GM21381 (cell line): ENCODE results near the gene PRKG2.
"Not testable (repeated sequence)": the region's sequence is repeated elsewhere in the genome, so short reads cannot be mapped to it uniquely, and the experiment has no call there.

Experiments
- ATAC-seq: cut with Tn5 transposase; IDR thresholded peaks from one replicate; pipeline ENCODE4 v1.9.1; 2021; ENCODE audit warnings: mild to moderate bottlenecking, moderate library complexity; ENCODE audit not compliant: unreplicated experiment

The PRKG2 gene, protein sequence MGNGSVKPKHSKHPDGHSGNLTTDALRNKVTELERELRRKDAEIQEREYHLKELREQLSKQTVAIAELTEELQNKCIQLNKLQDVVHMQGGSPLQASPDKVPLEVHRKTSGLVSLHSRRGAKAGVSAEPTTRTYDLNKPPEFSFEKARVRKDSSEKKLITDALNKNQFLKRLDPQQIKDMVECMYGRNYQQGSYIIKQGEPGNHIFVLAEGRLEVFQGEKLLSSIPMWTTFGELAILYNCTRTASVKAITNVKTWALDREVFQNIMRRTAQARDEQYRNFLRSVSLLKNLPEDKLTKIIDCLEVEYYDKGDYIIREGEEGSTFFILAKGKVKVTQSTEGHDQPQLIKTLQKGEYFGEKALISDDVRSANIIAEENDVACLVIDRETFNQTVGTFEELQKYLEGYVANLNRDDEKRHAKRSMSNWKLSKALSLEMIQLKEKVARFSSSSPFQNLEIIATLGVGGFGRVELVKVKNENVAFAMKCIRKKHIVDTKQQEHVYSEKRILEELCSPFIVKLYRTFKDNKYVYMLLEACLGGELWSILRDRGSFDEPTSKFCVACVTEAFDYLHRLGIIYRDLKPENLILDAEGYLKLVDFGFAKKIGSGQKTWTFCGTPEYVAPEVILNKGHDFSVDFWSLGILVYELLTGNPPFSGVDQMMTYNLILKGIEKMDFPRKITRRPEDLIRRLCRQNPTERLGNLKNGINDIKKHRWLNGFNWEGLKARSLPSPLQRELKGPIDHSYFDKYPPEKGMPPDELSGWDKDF

DNA sequence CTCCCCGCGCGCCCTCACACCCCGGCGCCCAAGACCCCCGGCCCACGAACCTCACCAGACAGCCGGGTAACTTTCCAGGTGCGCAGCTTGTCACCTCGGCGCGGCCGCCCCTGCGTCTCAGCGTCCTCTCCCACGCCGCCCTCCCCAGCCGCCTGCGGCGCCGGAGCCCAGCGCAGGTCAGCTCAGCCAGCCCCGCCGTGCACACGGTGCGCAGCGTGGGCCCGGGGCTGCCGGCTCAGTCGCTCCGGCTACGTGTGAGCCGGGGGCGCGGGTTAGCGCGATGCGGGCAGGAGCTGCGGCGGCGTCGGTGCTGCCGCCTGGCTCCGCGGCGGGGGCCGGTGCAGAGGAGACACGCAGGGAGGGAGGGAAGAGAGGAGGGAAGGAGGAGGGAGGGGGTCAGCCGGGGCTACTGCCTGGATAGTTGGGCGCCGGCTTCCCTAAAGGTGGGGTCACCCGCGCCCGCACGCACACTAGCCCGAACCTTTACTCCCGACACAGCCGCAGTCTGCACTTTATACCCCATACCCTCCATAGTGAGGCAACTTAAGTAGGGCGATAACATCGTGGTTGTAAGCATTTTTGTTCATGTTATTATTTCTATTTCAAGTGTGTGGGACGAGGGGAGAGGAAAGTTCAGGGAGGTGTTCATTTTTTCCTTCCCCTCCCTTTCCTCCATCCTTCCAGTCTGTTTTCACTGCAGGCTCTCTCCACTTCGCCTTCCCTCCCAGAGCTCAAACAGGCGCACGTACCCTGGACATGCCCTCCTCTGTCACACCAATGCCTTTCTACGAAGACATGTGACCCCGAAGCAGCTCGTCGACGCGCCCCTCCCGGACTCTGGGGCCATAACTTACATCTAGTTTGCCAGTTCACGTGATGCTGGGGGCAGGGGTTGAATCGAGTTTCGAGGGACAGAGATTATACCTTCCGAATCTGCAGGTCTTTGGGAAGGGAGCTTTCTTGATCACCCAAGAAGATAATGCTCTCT, at the start of gene PRKG2:
Gene PRKG2, minus strand, starts transcription at position 342 of the 988 bp plus-strand sequence. CDS start 10,175 bp downstream, outside the sequence.
- ATAC-seq, result no peak

DNA sequence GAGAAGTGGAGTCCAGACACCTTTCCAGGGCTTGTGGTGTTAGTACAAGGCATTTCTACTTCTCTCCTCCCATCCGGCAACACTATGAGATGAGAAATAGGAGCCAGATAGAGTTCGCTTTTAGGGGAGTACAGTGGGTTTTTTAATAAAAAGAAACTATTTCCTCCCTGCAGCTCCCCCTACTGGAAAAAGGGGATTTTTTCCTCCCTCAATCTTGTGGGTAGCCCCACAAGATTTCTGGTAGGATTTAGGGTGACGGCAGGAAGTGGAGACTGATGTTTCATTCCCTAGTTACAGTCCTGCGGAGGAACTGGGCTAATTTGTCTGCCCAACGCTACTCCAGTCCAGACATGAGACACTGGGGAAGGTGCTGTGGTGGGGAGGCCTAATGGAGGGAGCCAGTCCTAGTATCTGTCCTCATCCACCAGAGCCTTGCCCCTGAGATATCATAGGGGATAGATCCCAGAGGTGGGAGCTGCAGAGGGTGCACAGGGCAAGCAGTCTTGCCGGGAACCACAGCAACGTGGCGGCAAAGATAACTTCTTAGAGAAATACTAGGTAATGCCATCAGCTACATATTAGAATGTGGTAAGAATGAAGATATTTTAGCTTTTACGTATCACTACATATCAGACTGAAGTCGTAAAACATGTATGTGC, 45.5 kb upstream of the PRKG2 start:
- no peak for ATAC-seq

DNA sequence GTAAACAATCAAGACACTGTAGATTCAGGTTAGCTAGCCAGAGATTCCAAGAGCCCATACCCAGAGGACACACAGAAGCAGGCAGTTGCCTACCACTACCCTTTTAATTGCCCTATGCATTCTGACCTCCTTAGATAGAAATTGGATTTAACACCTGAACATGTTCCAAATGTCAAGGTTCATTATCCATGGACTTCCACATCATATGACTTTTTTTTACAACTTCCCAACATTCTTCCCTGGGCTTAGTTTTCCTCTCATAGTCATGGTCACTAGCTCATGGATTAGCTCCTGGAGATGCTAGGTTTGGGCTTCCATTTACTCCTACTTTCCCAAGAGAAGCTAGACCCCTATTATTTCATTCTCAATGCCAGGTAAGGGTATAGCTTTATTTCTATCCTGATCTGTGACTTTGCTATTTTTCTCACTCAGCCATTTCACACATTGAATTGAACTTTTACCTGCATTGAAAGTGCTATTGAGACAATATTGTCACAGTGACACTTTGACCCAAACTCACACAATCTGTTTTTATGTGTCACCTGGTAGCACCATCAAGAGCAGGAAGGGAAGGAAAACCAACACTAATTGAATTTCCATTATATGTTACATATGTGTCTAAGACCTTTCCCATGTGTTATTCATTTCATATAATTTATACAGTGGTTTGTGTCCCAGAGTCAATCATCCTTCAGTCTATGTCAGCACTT, 44.0 kb upstream of the PRKG2 start:
- no peak for ATAC-seq

DNA sequence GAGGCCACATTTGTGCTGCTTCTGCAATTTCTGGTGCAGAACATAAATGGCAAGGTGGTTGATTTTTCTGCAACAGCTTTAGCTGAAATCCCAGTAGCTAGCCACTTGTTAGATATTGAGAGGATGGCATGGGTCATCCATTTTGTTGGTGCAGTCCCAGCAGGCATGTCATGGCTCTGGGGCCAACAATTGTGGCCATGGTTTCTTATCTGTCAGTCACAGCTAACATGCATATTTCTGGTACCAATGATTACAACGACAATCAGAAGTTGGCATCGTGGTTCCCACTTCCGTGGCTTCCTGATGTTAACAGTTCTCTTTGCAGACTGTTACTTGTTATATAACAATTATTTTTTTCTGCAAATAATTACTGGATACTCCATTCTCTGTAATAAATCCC, 42.8 kb upstream of the PRKG2 start:
- no peak for ATAC-seq

DNA sequence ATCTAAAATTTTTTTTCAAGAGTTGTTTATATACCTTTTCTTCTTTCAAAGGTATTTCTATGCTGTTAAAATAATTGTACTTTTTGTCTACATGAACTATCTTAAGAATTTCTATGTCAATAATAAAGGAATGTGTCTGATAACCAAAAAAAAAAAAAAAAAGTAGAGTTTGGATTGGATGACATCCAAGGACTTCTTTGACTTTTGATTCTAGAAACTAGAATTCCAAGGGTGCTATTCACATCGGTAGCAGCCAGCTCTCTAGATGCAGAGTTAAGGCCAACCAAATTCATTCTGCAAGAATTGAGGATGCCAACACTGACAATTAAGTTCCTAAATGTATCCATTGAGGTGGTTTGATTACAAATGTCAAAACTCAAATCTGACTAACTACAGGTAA, 42.0 kb upstream of the PRKG2 start:
- ATAC-seq, result no peak

DNA sequence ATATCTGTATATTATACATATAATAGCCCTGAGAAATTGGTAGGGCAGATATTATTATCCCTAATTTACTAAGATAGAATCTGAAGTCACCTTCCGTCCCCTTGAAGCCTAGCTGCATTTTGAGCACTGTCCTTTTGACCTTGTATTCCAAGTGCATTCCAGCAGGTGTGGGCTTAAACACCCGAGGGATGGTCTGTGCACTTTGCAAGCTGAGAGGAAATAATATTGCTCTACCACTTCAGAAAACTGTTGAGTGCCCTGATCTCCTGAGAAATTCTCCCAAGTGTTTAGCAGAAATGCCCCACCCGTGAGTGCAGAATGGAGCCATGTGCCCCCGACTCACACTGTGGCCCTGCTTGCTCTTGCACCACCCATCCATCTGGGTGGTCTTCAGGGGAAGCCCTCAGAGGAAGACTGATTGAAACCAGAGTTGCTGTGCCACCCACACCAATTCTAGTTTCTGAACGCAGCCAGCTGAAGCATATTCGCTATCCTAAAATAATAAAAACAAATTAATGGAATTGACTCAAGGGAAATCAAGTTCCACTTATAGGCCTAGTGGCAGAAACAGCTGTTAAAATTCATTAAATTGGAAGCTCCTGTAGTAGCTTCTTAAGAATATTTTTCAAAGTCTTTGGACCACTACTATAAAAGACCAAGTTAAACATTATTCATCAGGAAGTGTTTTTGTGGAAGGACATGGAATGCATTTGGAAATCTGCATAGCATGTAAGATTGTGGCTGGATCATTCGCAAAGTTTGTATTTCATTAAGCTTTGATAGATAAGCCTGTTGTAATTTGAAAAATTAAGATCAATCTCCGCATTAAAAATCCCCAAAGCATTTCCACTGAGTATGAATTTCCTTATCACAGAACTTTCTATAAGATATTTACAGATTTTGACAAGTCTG, 41.3 kb upstream of the PRKG2 start:
- no peak for ATAC-seq

DNA sequence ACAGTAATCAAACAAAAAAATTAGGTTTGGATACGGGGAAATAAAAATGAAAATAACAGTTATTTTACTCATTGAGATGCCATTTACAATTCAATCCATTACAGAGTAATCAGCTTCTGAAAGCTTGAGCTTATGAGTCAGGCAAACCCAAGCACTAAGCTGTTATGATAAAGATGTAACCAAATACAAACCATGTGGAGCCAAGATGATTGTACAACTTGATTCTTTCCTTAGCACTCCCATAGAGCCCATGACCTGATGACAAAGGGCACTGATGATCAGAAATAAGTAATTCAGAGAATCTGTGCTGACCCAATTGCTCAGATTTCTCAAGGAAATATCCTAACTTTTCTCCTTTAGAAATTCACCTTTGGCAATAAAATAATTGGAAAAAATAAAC, 40.5 kb upstream of the PRKG2 start:
- no peak for ATAC-seq

DNA sequence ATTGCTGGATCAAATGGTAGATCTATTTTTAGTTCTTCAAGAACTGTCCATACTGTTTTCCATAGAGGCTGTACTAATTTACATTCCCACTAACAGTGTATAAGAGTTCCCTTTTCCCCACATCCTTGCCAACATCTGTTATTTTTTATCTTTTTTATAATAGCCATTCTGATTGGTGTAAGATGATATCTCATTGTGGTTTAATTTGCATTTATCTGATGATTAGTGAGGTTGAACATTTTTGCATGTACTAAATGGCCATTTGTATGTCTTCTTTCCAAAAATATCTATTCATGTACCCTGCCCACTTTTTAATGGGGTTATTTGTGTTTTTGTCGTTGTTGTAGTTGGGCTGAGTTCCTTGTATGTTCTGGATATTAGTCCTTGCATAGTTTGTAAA, 35.4 kb upstream of the PRKG2 start:
- no peak for ATAC-seq

DNA sequence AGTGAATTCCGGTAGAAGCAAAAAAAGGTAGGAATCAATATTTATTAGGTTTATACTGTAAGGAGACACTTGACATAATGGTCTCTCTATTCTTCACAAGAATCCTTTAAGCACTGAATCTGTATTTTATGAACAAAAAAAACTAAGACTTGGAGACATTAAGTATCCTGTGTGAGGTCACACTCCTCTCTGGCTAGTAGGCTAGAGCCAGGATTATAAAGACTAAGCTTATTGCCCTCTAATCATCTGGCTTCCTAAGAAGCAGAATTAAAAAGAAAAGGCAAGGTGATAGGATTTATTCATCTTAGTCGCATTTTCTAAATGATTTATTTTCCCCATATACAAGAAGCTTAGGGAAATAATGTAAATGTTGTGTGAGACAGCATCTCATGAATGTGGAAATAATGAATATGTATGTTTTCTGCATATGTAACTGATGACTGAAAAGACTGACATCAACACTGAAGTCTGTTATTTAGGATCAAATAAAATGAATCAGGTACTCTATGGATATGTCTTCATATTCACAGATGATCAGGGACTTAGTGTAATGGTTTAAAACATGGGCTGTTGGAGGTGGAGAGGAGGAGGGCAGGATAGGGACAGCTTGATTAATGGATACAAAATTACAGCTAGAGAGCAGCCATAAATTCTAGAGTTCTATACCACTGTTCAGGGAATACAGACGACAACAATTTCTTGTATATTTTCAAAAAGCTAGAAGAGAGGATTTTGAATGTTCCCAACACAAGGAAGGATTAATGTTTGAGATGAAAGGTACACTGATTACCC, 30.4 kb upstream of the PRKG2 start:
- no peak for ATAC-seq

DNA sequence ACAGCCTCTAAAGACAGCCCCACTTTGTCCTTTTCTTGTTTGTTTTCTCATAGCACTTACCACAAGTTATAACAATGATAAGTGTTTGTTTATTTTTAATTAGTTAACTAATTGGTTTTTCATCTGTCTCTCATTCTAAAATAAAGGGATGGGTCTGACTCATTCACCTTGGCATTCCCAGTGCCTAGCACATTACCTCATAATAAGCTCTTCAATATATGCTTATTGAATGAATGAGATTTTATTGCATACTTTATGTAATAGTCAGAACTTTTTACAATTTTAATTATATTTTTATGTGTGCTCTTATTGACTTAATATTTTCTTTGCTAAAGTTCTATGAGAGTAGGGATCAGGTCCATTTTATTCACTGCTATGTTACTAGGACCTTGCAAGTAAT, 22.8 kb upstream of the PRKG2 start:
- ATAC-seq, result no peak

DNA sequence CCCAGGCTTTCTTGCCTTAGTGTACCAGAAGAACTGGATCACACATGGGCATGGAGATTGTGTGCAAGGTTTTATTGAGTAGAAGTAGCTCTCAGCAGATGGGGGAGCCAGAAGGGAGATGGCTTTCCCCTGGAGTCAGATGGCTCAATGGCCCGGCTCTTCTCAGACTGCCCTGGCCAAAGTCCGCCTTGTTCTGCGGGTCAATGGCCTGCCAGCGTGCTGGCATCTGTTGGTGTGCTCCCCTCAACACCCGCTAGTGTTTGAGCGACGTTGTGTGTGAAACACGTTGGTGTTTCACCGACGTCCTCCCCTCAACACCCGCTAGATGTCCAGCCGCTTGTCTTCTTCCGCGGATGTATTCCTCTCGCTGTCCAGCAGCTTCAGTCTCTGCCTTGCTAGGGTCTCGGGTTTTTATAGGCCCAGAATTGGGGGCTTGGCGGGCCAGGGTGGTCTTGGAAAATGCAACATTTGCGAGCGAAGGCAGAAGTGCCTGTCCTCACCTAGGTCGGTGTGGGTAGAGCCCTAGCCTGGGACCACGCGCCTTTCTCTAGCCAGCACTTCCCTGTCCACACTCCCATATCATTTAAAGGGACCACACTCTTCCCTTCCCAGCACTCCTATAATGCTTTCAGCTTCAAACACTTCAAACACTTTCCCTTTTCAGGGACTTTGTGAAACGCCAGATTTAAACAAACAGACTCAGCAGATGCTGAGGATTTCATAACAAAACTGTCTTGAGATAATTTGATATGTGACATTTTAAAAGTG, 21.1 kb upstream of the PRKG2 start:
- no peak for ATAC-seq

DNA sequence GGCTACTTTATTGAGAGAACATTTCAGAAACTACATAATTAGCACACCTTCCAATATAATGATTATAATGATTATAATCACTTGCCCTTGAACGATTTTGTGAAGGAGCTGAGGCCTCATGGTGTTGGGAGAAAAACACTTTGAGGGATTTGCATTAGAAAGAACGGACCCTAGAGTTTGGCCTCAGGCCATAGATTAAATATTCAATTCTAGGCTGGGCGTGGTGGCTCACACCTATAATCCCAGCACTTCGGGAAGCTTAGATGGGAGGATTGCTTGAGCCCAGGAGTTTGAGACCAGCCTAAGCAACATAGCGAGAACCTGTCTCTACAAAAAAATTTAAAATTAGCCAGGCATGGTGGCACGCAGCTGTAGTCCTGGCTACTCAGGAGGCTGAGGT, 12.9 kb upstream of the PRKG2 start:
- ATAC-seq, result no peak

DNA sequence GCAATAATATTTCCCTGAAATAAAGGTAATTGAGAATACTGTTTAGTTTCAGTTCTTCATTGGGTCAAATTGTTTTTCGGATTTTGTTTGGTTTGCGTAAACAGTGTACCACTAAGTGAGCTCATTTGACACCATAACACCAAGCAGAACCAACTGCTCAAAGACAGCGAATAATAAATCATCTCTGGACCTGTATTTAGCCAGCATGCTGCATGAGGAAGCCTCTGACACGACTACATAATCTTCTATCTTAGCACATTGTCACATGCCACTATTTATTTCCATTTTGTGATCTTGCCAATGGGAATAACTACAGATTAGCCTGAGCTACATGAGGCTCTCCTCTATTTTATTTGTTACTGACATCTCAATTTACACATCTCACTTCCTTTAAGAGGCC, 12.1 kb upstream of the PRKG2 start:
- ATAC-seq, result no peak

DNA sequence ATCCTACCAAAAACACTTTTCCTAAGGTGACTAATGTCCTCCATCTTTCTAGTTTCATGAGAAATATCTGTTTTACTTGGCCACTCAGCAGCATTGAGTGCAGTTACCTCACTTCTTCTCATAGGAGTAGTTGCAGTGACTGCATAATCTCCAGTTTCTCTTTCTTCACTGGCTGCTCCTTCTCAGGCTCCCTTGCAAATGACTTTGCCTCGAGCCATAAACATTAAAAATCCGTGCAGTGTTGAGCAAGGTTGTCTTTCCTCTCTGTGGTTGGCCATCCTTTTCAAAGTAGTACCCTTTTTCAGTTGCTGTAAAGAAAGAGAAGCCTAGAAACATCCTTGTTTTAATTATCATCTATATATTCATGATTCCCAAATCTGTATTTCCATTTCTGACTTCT, 10.2 kb upstream of the PRKG2 start:
- no peak for ATAC-seq

DNA sequence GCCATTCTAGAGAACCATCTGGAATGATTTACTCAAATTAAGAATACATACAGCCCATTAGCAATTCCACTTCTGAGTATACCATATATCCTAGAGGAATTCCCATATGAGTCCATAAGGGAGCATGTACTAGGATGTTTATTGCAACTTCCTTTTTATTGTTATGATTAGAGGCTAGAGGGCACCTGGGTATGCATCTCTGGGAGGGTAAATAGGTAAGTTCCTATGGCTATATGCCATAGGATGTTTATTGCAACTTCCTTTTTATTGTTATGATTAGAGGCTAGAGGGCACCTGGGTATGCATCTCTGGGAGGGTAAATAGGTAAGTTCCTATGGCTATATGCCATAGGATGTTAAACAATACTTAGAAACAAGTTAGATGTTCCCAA, 7.1 kb upstream of the PRKG2 start:
- ATAC-seq, result not testable (repeated sequence)

DNA sequence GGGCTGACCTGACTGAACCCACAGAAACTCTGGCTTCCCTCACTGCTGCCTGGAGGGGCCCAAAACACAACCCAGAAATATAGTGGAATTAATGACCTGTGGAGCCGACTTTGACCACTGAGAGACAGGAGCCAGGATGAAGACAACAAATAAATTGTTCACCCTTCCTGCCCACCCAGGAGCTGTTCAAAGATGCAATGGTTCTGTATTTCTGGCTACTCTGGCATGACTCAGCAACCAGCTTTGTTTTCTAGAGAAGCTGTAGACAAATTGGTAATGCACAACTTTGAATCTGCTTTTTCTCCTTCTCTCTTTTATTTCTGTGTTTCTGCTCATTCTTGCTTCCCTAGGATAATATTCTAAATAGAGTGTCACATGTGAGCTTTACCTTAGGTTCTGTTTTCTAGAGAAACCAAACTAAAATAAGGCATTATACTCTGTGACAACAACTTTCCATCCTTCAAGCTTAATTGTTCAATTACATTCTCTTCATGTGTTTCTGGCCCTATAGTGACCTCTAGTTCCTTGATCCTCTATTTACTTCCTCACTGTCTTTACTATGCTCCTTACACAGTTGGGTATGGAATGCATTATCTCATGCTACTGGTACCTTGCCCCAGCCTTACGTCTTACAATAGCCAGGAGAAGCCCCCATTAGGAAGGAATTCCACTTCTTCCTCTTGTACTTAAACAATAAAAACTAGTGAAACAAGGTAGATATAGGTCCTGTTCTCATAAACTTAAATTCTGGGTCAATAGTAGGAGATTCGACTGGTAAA, 6.5 kb upstream of the PRKG2 start:
- ATAC-seq, result no peak

DNA sequence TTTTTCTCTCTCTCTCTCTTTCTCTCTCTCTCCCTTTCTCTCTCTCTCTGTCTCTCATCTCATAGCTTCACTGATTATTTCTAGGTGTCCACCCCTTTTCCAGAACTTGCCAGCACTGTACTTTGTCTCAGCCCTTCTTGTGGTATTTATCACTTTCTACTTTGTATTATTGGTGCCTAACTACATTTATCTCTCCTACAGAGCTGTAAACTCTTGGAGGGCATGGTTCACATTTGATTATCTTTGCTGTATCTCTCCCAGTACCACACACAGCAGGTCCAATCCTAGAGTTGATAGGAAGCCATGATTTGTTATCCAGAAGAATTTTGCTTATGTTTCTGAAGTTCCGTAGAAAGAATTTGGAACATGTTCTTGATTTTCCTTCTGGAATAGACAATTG, 5.2 kb upstream of the PRKG2 start:
- no peak for ATAC-seq
